ENCODE data around the gene POMP.

Gene POMP

GRCh38 chr13:28704282-28704681, 45.4 kb downstream of the POMP start:
- no peak for DNase-seq

GRCh38 chr13:28704919-28705318, 46.0 kb downstream of the POMP start:
- DNase-seq = no peak

- DNase-seq = no peak
These were observed 46.6 kb downstream of the POMP start for GRCh38 chr13:28705461-28706083.

GRCh38 chr13:28707629-28708427, 48.9 kb downstream of the POMP start:
- peak in 1 of 5 donors; percentile 81 for DNase-seq

GRCh38 chr13:28710161-28710560, 51.2 kb downstream of the POMP start:
- DNase-seq = no peak

GRCh38 chr13:28714651-28715050, 55.7 kb downstream of the POMP start:
- no peak for DNase-seq

GRCh38 chr13:28716511-28716910, 57.6 kb downstream of the POMP start:
- no peak for DNase-seq

- DNase-seq = no peak
These were observed 58.2 kb downstream of the POMP start for GRCh38 chr13:28717170-28717569.

GRCh38 chr13:28718196-28718542, 59.2 kb downstream of the POMP start:
- no peak for DNase-seq

- DNase-seq = peak; percentile 92 to 97 (median 93)
These were observed 59.8 kb downstream of the POMP start, which contains the start of gene SLC46A3 for GRCh38 chr13:28718543-28719226. Gene SLC46A3, minus strand, starts transcription at chr13:28718970. Its CDS starts 972 bp downstream, at chr13:28717998.

GRCh38 chr13:28719227-28720055, 60.5 kb downstream of the POMP start:
- DNase-seq = no peak

GRCh38 chr13:28723806-28724205, 64.9 kb downstream of the POMP start:
- no peak for DNase-seq

GRCh38 chr13:28725046-28725610, 66.2 kb downstream of the POMP start:
- no peak for DNase-seq
